ENCODE data around the gene C15orf62.

C15orf62 gene

DNA sequence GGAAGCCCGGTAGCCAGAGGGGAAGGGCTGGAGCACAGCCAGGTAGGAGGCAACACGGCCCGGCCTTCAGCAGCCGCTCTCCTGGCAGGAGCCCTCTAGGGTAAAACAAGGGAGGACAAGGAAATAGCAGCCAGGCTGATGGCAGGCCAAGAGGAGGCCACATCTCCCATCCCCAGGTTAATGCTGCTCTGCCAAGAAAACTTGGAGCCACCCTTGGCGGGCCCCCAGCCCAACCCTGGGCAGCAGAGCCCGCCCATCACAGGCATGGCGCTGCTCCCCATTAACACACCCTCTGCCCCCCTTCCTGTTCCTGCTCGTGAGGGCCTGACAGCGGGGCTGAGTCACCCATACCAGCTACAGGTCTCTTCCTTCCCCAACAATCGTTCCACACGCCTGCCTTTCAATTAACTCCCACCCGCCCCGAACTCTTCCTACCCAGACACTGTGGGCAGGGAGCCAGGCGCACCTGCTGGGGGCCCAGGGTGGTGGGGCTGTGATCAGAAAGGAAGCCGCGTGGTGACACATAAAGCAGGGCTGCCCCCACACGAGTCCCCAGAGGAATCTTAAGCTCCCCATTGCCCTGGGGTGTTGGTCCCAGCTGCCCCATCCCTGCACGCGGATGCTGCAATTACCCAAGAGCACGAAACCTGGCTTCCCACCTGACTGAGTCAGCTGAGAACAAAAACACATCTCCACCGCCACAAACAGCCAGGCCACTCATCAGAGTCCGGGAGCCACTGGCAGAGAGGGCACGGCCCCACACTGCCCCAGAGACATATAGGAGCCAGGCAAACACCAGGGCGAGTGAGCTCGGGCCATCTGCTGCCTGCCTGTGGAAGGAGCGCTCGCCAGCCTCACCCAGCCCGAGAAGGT is at the start of gene C15orf62:
Gene C15orf62 (plus strand): TSS at position 707 of the 873 bp plus-strand sequence. CDS start 516 bp downstream, outside the sequence.
- peak within 1 kb of the TSS; percentile 33 for H3K27ac ChIP-seq
- no peak for TF ChIP-seq ZFX (IDR thresholded peaks at IDR 0.05; ENCODE audit: borderline replicate concordance)
- TF ChIP-seq CTCF (IDR thresholded peaks at IDR 0.05): no peak

GRCh38 chr15:40721701-40722100 is 48.1 kb upstream of the C15orf62 start:
- H3K27ac ChIP-seq: no peak overlapping the region

DNA sequence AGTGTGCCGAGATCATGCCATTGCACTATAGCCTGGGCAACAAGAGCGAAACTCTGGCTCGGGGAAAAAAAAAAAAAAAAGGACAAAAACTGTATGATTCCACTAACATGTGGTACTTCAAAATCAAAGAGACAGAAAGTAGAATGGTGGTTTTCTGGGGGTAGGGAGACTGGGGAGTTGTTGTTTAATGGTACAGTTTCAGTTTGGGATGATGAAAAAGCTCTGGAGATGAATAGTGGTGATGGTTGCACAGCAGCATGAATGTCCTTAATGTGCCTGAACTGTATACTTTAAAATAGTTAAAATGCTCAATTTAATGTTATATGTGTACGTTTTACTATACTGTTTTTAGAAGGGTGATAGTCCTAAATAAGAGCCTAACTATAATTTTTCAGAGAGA is 47.4 kb upstream of the C15orf62 start:
- no peak for TF ChIP-seq CTCF (IDR thresholded peaks at IDR 0.05)
- no peak for TF ChIP-seq ZFX (IDR thresholded peaks at IDR 0.05; ENCODE audit: borderline replicate concordance)
- no peak overlapping the region for H3K27ac ChIP-seq

More at GRCh38 chr15:40721701-40722100, 48.1 kb upstream of the C15orf62 start:
- TF ChIP-seq ZFX (IDR thresholded peaks at IDR 0.05; ENCODE audit: borderline replicate concordance) (no peak), CTCF (IDR thresholded peaks at IDR 0.05) (no peak)

DNA sequence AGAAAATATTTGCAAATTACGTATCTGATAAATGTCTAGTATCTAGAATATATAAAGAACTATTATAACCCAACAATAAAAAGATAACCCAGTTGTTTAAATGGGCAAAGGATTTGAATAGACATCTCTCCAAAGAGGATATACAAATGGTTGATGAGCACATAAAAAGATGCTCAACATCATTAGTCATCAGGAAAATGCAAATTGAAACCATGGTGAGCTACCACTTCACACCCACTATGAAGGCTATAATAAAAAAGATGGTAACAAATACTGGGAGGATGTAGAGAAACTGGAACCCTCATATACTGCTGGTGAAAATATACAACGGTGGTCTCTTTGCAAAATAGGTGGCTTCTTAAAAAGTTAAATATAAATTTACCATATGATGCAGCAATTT is 46.8 kb upstream of the C15orf62 start:
- TF ChIP-seq CTCF (IDR thresholded peaks at IDR 0.05) (no peak), ZFX (IDR thresholded peaks at IDR 0.05; ENCODE audit: borderline replicate concordance) (no peak)

GRCh38 chr15:40723919-40724318 is 45.9 kb upstream of the C15orf62 start:
- no peak for TF ChIP-seq ZFX (IDR thresholded peaks at IDR 0.05; ENCODE audit: borderline replicate concordance)
- TF ChIP-seq CTCF (IDR thresholded peaks at IDR 0.05): no peak
- no peak overlapping the region for H3K27ac ChIP-seq

More for the DNA sequence above, 46.8 kb upstream of the C15orf62 start:
- H3K27ac ChIP-seq: no peak overlapping the region

DNA sequence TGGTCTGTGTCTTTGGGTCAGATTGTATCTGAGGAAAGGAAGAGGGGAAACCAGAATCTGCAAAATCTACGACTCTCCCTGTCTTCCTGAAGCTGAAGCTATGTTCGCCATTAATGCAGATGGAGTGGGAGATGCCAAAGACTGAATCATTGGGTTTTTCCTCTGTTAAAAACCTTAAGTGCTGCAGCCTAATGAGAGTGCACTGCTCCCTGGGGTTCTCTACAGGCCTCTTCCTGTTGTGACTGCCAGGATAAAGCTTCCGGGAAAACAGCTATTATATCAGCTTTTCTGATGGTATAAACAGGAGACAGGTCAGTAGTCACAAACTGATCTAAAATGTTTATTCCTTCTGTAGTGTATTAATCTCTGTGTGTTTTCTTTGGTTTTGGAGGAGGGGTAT is 38.7 kb upstream of the C15orf62 start:
- H3K27ac ChIP-seq: no peak overlapping the region
- TF ChIP-seq ZFX (IDR thresholded peaks at IDR 0.05; ENCODE audit: borderline replicate concordance): no peak
- no peak for TF ChIP-seq CTCF (IDR thresholded peaks at IDR 0.05)

GRCh38 chr15:40736575-40736974 is 33.2 kb upstream of the C15orf62 start:
- TF ChIP-seq CTCF (IDR thresholded peaks at IDR 0.05): no peak
- no peak for TF ChIP-seq ZFX (IDR thresholded peaks at IDR 0.05; ENCODE audit: borderline replicate concordance)
- H3K27ac ChIP-seq: peak overlapping the region; percentile 63
